ENCODE data around the gene UXT. TPM values are rescaled to one million over a fixed set of nuclear protein-coding genes. Genes with fewer than 3 reads are reported as not detected.
"Not testable (repeated sequence)": the region's sequence is repeated elsewhere in the genome, so short reads cannot be mapped to it uniquely, and the experiment has no call there.

UXT gene
- total RNA-seq, 4 donors from 2014 or later = 91.0 to 126 (median 99.6) TPM

DNA sequence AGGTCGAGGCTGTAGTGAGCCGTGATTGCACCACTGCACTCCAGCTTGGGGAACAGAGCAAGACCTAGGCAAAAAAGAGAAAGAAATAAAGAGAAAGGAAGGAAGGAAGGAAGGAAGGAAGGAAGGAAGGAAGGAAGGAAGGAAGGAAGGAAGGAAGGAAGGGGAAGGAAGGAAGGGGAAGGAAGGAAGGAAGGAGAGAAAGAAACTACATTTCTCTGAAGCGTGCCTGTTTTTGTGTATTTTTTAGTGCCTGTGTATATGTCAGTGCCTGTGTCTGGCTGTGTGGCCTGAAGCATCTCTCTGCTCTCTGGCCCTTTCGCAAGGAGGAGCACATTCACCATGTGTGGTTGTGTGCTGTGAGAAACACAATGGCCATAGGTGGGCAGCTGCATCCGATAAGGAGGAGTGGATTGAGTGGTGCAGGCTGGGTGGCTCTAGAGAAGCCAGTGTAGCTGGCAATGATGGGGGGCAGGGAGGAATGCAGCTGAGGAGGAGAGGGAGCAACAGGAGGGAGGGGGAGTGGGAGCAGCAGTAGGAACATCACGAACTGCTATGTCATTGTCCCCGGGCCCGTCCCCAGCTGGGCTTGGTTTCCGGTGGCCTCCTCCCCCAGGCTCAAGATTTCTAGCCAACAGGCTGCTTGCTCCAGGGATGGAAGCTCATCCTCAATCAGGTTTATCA is 50.7 kb downstream of the UXT start:
- no peak for ATAC-seq (ENCODE audit: low FRiP score)
- no peak for TF ChIP-seq CTCF (IDR thresholded peaks at IDR 0.05)
- no peak for DNase-seq (ENCODE audit: low spot score)

DNA sequence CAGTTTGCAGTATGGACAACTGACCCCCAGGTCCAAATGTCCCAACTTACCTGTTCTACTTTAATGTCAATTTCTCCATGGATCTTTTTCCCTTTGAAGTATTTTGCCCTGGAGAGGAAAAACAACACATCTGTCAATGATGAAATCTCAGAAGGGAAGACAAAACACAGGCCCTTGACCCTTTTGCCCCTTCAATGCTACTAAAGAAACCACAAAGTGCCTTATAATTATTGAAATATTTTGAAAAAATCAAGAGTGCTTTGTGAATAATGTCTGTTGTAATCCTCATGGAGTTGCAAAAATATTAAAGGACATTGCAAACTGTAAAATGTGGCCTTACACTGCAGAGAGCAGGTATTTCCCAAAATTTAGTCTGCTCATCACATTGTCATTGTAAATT is 51.9 kb downstream of the UXT start:
- TF ChIP-seq CTCF (IDR thresholded peaks at IDR 0.05) = no peak
- ATAC-seq (ENCODE audit: low FRiP score) (no peak), DNase-seq (ENCODE audit: low spot score) (no peak)

- no peak for ATAC-seq (ENCODE audit: low FRiP score)
Observed at GRCh38 chrX:47605024-47605423, 54.0 kb downstream of the UXT start.

DNA sequence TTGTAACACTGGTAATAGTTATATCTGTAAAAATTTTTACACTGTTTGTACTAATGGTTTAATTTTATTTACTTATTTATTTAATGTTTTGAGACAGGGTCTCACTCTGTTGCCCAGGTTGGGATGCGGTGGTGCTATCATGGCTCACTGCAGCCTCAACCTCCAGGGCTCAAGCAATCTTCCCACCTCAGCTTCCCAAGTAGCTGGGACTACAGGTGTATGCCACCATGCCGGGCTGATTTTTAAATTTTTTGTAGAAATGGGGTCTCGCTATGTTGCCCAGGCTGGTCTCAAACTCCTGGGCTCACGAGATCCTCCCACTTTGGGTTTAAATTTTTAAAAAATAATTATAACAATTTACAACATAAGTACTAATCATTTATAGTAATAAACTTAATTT is 55.9 kb downstream of the UXT start:
- not testable (repeated sequence) for ATAC-seq (ENCODE audit: low FRiP score); DNase-seq (ENCODE audit: low spot score)

More at GRCh38 chrX:47605024-47605423, 54.0 kb downstream of the UXT start:
- DNase-seq (ENCODE audit: low spot score) = no peak
- TF ChIP-seq CTCF (IDR thresholded peaks at IDR 0.05) = no peak

Other genes with a start within 250 kb of the UXT start
- gene ZNF41, start 176.0 kb downstream of the UXT start, total RNA-seq = 10 to 100 TPM in 1 of 4 donors, 1 to 10 TPM in 3; 6.6 to 13.6 (median 8.8) TPM
- gene ARAF, start 98.0 kb downstream of the UXT start, total RNA-seq = 10 to 100 TPM; 31.2 to 43.8 (median 38.9) TPM
- 1,000 to 10,000 TPM in 2 of 4 donors, 100 to 1,000 TPM in 1, 10 to 100 TPM in 1; 92.8 to 1,509 (median 915) TPM for gene TIMP1, start 76.7 kb downstream of the UXT start, total RNA-seq
- 1 to 10 TPM in 3 of 4 donors, not detected in 1; 1.0 to 3.1 (median 1.3) TPM for gene SYN1, start 39.3 kb downstream of the UXT start, total RNA-seq
- 10 to 100 TPM in 2 of 4 donors, 1 to 10 TPM in 2; 7.4 to 53.9 (median 11.2) TPM for gene CFP, start 29.2 kb downstream of the UXT start, total RNA-seq
- gene ELK1, start 8.6 kb downstream of the UXT start, total RNA-seq = 10 to 100 TPM; 22.2 to 35.2 (median 25.9) TPM
- gene ZNF81, start 177.7 kb upstream of the UXT start, total RNA-seq = 10 to 100 TPM in 1 of 4 donors, 1 to 10 TPM in 3; 4.9 to 10.6 (median 7.1) TPM

All from omental fat pad (tissue), 4 donors.